ENCODE measurements around the gene EFCAB12. TPM values are rescaled to one million over a fixed set of nuclear protein-coding genes. Genes with fewer than 3 reads are reported as not detected.

Gene EFCAB12
- total and polyA plus RNA-seq, 2 of the 13 experiments (the other 11 are each of a cell fraction or from before 2014, with no cell fraction given): 0.31 to 2.4 TPM

DNA sequence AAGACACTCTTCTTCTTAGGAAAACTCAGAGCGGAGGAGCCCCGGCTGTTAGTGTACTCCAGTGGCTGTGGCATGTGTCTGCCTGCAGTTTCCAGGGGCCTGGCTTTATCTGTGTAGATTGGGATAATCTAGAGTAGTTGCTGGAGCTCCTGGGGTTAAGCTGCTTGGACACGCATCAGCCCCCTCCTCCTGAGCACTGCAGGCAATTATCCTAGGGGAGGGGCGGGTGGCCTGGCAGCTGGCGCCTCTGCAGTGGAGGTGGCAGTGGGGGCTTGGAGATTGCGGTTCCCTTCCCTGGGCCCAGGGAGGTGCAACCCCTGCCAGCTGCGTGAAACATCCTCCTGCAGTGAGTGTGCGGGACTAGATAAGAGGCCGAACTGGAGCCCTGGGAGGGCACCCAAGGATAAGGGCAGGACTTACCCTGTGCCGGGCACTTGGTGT lies 68.2 kb downstream of the EFCAB12 start:
- Histone ChIP-seq H2AFZ (ENCODE audit: low read length) (no peak overlapping the region), H4K20me1 (ENCODE audit: insufficient read depth, low read length) (no peaks in the 10 kb centered on the region), H3K4me1 (ENCODE audit: insufficient read depth, low read length) (peaks cover 34% of the 10 kb centered on the region), H3K27ac (ENCODE audit: extremely low read length, insufficient read depth, low read length) (no peak overlapping the region), H3K79me2 (ENCODE audit: insufficient read depth, low read length) (no peaks in the 10 kb centered on the region), H3K36me3 (replicated peaks in 1 of 2; ENCODE audit: control insufficient read depth in 1 of 2, insufficient read depth in 2 of 2, low read length in 2 of 2) (no peaks in the 10 kb centered on the region), H3K4me3 (replicated peaks in 1 of 3; ENCODE audit: insufficient read depth in 1 of 3, low read depth in 2 of 3, low read length in 3 of 3) (no peak overlapping the region), H3K27me3 (ENCODE audit: control insufficient read depth in 1 of 2, insufficient read depth in 2 of 2, low read length in 2 of 2) (peaks cover 6 to 45% of the 10 kb centered on the region in 2 experiments; a peak in 4 of 5 replicates), H3K9ac (ENCODE audit: insufficient read depth, low read depth, low read length) (no peak overlapping the region), H3K9me3 (ENCODE audit: low read length) (no peaks in the 10 kb centered on the region), H3K4me2 (ENCODE audit: low read depth, low read length) (no peak overlapping the region)
- no TSS peak for BruUV-seq (replicated peaks)
- DNase-seq (ENCODE audit: low spot score): no peak
- CTCF ChIA-PET (ENCODE audit: low intra/inter-chr PET ratio, low total read pairs): no interaction called here
- TF ChIP-seq, protein P1, sequence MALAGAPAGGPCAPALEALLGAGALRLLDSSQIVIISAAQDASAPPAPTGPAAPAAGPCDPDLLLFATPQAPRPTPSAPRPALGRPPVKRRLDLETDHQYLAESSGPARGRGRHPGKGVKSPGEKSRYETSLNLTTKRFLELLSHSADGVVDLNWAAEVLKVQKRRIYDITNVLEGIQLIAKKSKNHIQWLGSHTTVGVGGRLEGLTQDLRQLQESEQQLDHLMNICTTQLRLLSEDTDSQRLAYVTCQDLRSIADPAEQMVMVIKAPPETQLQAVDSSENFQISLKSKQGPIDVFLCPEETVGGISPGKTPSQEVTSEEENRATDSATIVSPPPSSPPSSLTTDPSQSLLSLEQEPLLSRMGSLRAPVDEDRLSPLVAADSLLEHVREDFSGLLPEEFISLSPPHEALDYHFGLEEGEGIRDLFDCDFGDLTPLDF (CRISPR knock-in tag; IDR thresholded peaks at IDR 0.05): no peak
- TF ChIP-seq KAT2B (IDR thresholded peaks at IDR 0.05; ENCODE audit: borderline replicate concordance, low read depth, low read length): no peak
- no peak for TF ChIP-seq BORCS8-MEF2B (CRISPR knock-in tag; IDR thresholded peaks at IDR 0.05)
- no peak for TF ChIP-seq ZBTB1 (CRISPR knock-in tag; IDR thresholded peaks at IDR 0.05; ENCODE audit: borderline replicate concordance)
- TF ChIP-seq ZNF337 (CRISPR knock-in tag; IDR thresholded peaks at IDR 0.05; ENCODE audit: borderline replicate concordance, low read depth): no peak
- TF ChIP-seq NKX3-1 (CRISPR knock-in tag; IDR thresholded peaks at IDR 0.05): no peak
- TF ChIP-seq REL (CRISPR knock-in tag; conservative IDR thresholded peaks at IDR 0.05): no peak
- no peak for TF ChIP-seq POLR2AphosphoS5 (IDR thresholded peaks at IDR 0.05; ENCODE audit: low read depth, low read length)
- no peak for TF ChIP-seq ZNF10 (CRISPR knock-in tag; IDR thresholded peaks at IDR 0.05; ENCODE audit: borderline replicate concordance, low read depth)
- TF ChIP-seq, protein P2, sequence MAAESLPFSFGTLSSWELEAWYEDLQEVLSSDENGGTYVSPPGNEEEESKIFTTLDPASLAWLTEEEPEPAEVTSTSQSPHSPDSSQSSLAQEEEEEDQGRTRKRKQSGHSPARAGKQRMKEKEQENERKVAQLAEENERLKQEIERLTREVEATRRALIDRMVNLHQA (CRISPR knock-in tag; IDR thresholded peaks at IDR 0.05): no peak
- no peak for TF ChIP-seq ZNF577 (CRISPR knock-in tag; IDR thresholded peaks at IDR 0.05; ENCODE audit: borderline replicate concordance, low read depth)
- no peak for TF ChIP-seq GABPB1 (CRISPR knock-in tag; IDR thresholded peaks at IDR 0.05)
- TF ChIP-seq ZNF335 (CRISPR knock-in tag; IDR thresholded peaks at IDR 0.05): no peak
- no peak for TF ChIP-seq RBM39 (IDR thresholded peaks at IDR 0.05; ENCODE audit: low read depth, low read length, poor library complexity, severe bottlenecking)
- TF ChIP-seq ZNF251 (CRISPR knock-in tag; IDR thresholded peaks at IDR 0.05): no peak
- TF ChIP-seq NR1H2 (CRISPR knock-in tag; IDR thresholded peaks at IDR 0.05; ENCODE audit: borderline replicate concordance, low read depth): no peak
- FAIRE-seq: no peak
- in situ Hi-C loops (cut with HindIII; ENCODE audit: extremely low pct_ligation_motif_present, low pct_unique_long_range_greater_than_20kb) (no loop called here), intact Hi-C loops (cut with micrococcal nuclease; ENCODE audit: unreplicated experiment) (no loop called here)
- peak; percentile 12; the same call in 2 of the 3 replicates for ATAC-seq
- POLR2A ChIA-PET: no interaction called here
- 20% methylated on average over 6 of the region's 10 CpGs for WGBS (ENCODE audit: low lambda C conversion rate)

All from HepG2 (cell line).